GM19397 (cell line): ENCODE results near the gene KRTAP21-2.
"Not testable (repeated sequence)": the region's sequence is repeated elsewhere in the genome, so short reads cannot be mapped to it uniquely, and the experiment has no call there.

Experiments used
- ATAC-seq: cut with Tn5 transposase; IDR thresholded peaks from one replicate; pipeline ENCODE4 v1.9.1; 2021; ENCODE audit warnings: mild to moderate bottlenecking, moderate library complexity; ENCODE audit not compliant: unreplicated experiment

KRTAP21-2 gene

DNA sequence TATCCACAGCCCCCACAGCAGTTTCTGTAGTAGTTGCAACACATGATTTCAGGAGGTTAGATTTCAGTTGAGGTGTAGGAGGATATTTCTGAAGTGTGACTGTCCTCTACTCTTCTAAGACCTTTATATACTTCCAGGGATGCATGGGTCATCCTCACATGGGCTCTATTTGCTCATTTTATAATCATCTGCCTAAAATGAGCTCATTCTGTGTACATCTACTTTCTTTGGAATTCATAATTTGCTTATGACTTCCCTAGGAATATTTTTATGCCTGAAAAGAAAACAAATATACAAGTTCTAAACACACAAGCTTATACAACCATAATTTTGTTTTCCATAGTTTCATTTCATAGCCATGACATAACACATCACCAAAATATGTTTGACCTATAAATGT is at the start of gene KRTAP21-2:
KRTAP21-2 (minus strand) TSS at position 101 of the 400 bp plus-strand sequence; CDS start at position 44, 57 bp downstream.
- ATAC-seq = no peak

DNA sequence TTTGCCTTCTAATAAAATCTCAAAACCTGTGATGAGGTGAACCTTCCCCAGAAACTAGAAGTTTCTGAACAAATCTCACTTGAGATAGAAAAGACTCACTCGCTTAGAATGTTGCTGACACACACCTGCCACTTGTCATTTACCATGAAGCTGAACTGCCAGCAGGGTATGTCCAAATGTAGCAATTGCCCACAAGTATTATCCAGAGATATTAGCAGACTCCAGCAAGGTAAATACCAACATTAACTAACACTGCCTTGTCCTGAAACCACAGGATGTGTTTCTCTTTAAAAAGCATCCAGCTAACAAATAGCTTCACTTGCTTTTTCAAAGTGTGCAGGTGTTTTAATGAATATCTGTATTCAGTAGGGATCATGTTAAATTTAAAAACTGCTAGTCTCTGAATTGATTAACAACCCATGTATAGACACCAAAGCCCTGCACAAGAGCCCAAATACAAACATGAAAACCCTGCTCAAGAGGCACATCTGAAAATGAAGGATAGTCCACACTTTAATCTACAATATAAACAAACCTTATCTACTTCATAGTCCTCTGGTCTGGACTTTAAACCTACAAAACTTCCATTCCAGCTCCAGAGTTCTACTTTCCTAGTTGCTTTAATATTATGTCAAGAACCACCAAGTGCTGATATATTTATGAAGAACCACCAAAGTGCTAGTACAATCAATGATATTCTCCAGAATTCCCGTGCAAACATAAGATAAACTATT is 46.7 kb upstream of the KRTAP21-2 start:
- ATAC-seq = no peak

DNA sequence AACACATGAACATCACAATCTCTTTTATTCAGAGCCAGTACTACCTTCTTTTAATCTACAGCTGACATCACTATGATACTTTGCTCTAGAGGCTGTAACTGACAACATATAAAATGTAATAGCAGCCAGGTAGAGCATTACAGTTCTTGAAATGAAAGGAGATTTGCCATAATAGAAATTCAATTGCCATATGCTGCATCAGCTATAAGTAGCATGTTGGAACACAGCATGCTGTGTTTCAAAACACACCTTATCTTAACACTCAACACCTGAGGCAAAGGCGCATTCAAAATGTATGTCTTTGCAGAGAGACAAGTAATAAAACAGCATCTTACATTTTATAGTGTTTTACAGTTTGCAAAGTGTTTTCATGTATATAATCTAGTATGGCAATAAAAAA is 32.2 kb upstream of the KRTAP21-2 start:
- ATAC-seq = no peak

DNA sequence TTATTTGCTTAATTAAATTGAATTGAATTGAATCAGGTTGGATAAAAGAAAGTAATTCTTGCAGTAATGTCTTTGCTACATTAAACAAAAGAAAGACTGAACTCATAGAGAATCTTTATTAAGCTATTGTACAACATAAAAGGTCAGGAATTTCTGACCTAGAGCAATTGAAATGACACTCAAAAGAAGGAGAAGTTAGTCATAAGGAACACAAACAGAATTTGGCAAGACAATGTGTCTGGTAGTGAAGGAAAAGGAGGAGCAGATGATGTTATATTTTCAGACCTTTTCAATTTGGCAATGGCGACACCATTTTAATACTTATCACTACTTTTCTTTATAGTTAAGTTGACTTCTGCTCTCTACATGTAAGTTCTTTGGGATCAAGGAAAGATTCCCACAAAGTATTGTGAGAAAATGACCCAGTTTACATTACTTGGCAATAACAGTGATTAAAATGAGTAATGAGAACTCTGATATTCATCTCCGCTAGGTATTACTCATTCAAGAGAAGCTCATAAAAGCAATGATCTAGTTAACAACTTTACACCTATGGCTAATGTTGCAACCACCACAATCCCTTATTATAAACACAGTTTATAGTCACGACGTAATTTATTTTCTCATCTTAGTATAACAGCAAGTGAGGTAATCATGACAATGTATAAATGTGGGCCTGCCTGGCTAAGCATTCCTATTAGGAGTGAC is 22.8 kb upstream of the KRTAP21-2 start:
- ATAC-seq = no peak

DNA sequence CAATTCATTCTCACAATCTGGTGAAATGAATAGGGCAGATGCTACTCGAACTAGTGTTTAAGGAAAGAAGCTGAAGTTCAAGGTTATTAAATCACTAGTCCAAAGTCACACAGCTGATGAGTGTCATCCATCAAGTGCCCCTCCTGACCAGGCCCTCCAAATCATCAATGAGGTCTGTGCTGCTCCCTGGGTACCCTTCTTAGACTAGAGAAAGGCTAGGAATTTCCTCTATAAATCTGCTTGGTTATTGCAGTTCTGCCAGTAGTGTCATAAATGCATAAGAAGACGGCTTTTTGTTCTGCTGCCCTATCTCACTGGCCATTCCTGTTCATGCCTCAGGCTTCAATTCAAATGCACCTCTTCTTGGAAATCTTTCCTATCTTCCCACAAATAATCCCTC is 13.7 kb upstream of the KRTAP21-2 start:
- no peak for ATAC-seq

DNA sequence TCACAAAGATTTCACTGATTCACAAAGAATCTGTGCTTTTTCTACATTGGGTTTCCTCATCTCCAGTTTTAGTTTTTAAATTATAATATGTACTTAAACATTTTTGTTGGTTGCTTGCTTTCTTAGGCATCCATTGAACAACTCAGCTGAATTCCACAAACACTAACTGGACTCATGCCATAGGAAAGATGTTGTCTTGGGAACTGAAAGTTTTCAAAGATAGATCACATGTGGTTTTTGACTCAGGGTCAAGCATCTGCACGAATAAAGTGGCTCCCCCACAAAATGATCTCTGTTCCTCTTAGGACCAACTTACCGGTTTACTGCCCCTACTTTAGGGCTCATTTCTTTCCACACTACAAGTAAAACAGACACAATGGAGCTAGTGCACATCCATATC is 11.2 kb upstream of the KRTAP21-2 start:
- no peak for ATAC-seq

DNA sequence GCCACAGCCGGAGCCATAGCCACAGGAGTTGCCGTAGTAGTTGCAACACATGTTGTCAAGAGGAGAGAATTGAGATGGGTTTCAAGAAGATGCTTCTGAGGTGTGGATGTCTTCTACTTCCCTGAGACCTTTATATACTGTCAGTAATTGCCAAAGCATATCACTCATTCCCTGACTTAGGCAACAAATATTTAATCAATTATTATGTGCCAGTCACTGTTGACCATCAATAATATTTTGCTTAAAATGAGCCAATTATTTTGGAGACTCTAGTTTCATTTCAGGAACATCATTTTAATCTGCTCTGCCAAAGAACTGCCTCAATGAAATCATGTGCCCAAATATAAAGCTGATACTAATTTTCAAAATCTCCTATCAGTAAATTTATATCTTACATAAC is 8.3 kb upstream of the KRTAP21-2 start, which contains the start of gene KRTAP21-1:
KRTAP21-1 (minus strand) TSS at position 101 of the 400 bp plus-strand sequence; CDS start at position 51, 50 bp downstream.
- not testable (repeated sequence) for ATAC-seq

DNA sequence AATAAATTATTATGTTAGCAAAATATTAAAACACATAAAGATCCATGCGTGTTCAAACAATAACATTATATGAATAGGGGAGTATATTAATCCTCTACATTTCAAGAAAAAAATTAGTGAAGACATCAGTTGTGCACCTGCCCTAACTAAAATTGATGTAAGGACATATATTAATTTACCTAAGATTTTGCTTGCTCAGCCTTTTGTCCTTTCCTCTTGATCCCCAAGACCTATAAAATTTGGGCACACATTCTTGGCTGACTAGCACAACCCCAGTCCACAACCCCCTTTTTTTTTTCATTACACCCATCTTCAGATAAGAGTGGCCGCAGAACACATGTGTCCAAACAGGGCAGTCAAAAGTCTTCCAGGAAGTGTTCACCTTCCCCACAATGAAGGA is 6.6 kb downstream of the KRTAP21-2 start:
- no peak for ATAC-seq

DNA sequence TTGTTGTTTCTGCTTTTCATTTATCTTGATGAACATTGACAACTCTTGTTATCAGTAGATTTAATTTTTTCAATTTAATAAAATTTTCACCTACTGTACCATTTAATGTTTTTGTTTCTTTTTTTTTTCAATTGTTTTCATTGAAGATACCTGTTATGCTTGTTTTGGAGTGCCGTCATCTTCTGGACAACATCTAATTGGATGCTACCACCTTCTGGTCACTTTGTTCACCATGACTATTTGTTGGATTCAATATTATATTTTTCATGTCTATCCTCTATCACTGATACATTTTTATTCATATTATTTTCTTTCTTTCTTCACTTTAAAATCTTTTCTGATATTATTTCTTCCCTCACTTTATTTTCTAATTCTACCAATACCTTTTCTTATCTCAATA is 14.0 kb downstream of the KRTAP21-2 start:
- ATAC-seq = no peak

DNA sequence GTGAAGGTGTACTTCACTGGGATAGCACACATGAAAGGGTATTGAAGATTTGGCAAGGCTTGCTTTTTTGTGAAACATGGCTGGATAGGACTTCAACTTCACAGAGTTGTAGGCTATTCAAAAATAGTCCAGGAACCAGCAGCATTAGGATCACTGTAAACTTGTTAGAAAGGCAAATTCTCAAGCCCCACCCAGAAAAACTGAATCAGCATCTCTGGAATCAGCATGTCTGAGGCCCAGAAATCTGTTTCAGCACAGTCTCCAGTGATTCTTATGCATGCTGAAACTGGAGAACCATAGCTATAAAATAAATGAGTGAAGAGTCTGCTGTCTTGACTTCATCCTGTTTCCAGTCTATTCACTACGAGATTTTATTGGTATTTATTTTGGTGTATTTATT is 20.3 kb downstream of the KRTAP21-2 start:
- ATAC-seq = no peak

DNA sequence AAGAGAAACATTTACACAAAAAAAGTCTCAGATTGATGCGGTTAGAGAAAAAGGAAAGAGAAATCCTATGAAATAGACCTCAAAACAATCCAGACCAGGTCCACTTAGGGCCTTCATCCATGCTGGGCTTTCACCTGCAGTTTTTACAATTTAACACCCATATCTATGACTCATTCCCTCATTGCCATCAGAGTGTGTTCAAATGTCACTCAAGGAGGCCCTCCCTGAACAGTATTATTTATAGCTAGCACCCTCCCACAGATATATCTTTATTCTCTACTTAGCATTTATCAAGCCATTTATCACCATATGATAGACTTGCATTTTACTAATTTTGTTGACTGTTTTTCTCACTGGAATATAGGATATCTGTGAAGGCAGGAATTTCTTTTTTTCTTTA is 27.7 kb downstream of the KRTAP21-2 start:
- ATAC-seq = no peak

DNA sequence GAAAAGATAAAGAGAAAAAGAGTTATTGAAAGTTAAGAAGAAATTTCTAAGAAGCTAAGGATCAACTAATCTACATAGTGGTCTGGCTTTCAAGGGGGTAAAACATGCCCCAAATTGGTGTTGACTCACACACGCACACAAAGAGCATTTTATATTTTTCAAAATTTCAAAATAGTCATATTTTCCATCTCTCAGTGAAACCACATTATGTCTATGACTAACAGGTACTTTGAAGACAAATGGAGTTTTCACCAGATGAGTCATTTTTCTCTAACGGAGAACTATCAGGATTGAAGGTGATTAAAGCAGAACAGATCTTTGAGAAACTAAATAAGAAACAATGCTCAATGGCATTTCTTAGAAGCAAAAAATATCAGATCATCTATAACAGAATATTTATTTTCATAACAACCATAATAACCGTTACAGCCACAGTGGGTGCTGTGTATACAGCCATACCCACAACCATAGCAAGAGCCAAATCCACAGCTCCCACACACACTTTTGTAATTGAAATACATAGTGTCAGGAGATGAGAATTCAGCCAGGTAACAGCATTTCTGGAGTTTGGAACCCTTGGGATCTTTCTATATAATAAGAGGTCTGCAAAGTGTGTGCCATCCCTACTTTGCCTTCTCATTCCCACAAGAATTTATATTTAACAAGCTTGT is 28.7 kb downstream of the KRTAP21-2 start, which contains the start of gene KRTAP21-3:
KRTAP21-3 (minus strand) TSS at position 539 of the 671 bp plus-strand sequence; CDS start at position 521, 18 bp downstream.
- no peak for ATAC-seq

DNA sequence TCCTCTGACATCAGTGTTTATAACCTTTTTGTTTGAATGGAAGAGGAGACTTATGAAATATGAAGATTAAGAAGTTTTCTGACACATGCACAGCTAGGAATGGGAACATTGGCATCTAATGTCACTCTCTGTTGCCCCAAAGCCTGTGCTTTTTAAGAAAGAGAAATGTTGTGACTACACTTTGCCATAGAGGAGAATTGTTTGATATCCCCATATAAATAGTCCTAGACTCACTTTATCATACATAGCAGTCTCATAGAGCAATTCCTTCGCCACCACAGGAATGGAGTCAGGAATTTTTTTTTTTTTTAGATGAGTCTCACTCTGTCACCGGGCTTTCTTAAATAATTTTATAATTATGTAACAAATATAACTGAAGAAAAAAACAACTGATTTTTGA is 30.0 kb downstream of the KRTAP21-2 start:
- ATAC-seq = no peak

DNA sequence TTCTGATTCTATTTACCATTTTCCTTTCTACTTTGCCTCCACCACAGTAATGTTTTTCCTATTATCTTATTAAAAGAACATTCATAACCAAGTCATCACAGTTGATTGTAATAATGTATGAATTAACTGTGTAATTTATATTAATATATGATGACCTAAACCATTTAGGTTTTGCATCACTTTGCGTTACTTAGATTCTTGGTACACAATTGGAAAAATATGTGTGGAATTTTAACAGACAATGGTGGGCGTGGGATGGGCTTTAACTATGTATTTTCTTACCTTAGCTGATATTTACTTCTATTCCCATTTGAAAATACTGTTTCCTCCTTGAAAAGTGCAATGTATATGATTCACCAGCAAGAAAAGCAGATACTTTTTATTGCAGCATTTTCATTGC is 32.1 kb downstream of the KRTAP21-2 start:
- no peak for ATAC-seq

DNA sequence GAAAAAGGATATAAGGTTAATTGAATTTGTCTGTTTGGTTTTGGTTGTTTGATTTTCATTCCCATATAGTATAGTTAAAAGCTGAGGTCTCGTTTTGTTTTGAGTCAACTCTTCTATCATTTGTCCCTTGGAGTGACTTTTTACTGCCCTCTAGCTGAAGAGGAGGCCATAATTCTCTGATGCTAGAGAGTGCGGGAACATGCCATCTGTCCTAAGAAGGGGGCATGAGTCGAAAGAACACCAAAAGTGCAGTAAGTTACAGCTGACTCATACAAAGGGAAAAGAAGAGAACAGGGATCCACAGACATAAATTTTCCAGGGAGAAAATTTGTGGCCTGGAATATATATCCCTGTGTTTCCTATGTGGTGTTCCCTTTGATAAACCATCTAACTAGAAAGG is 32.6 kb downstream of the KRTAP21-2 start:
- ATAC-seq = no peak

DNA sequence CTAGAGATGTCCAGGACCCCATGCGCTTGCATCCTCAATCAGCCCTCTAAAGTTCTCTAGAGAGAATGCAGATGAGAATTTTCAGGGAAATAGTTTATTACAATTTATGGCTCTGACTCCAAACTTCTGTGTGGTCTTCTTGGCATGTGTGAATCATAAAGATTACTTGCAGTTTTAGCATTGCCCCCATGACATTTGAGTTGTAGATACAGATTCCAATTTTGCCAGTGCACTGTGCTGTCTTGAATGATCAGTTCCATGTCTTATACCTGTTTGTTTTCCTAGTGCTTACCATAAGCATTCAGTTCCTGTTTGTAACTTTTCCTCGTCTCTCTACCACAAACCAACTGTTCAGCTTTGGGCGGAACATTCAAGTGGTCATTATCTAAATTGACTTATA is 33.3 kb downstream of the KRTAP21-2 start:
- ATAC-seq = no peak

DNA sequence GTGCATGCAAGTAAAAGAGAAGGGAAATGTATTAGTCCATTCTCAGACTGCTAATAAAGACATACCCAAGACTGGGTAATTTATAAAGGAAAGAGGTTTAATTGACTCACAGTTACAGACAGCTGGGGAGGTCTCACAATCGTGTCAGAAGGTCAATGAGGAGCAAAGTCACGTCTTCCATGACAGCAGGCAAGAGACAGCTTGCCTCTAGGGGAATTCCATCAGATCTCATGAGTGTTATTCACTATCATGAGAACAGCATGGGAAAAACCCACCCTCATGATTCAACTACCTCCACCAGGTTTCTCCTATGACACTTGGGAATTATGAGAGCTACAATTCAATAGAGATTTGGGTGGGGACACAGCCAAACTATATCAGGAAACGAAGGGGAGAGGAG is 36.6 kb downstream of the KRTAP21-2 start:
- no peak for ATAC-seq

DNA sequence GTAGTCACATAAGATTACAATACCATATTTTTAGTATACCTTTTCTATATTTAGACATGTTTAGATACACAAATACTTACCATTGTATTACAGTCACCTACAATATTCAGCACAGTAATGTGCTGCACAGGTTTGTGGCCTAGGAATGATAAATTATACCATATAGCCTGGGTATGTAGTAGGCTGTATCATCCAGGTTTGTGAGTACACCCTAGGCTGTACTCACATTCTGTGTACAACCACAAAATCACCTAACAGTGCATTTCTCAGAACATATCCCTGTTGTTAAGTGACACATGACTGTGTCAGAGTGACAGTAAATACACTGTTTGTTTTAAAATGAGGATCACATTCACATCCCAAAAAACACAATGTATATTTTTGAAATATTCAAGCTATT is 39.6 kb downstream of the KRTAP21-2 start:
- ATAC-seq = no peak
